Endothelial cell of umbilical vein (primary cell): ENCODE measurements around the gene NUDT5. TPM values are rescaled to one million over a fixed set of nuclear protein-coding genes. Genes with fewer than 3 reads are reported as not detected.

Source experiments
- BruUV-seq: library from RNA; stranded (reverse); fragments of 400-500 nt; replicated peaks from 2 replicates; lab custom pipeline; 2021; lab: Mats Ljungman, UMichigan
- CTCF ChIA-PET: fragments of 300-600, 350-600 bp; sonication (Branson Sonifier 250); formaldehyde crosslinking; loops from one replicate; lab custom pipeline; 2021; ENCODE audit warnings: antibody characterized with exemption, inconsistent platforms; lab: Charles Lee
- POLR2A ChIA-PET: fragments of 300-600, 350-600 bp; sonication (Branson Sonifier 250); formaldehyde crosslinking; loops from one replicate; lab custom pipeline; 2021; ENCODE audit warnings: antibody characterized with exemption, inconsistent platforms; lab: Charles Lee
- DNase-seq: peaks from one replicate; pipeline ENCODE4 v3.0.0-alpha.2; 2011; ENCODE audit warnings: low read depth, low spot score
- FAIRE-seq: peaks from 2 replicates; lab custom pipeline; 2011; peaks lifted over from hg19 to GRCh38; lab: Jason Lieb, UNC
- H2AFZ ChIP-seq: 2 replicates; pipeline ENCODE4 v1.6.0; 2012; ENCODE audit warnings: low read depth, low read length, control low read depth, inconsistent platforms
- H3K27ac ChIP-seq: 2 replicates; pipeline ENCODE4 v1.5.1; 2011; ENCODE audit warnings: low read depth, mild to moderate bottlenecking, control low read depth, low read length, moderate library complexity; ENCODE audit not compliant: insufficient read depth
- H3K27me3 ChIP-seq, 2 experiments: 2 replicates each; pipeline versions ENCODE4 v1.6.0 to v1.6.1; 2011; ENCODE audit warnings: low read length in 2 of 2, mixed read lengths in 1 of 2; ENCODE audit not compliant: control insufficient read depth in 2 of 2, insufficient read depth in 2 of 2
- H3K36me3 ChIP-seq, 2 experiments: 2 replicates in 1 of 2; 3 replicates in 1 of 2; pipeline ENCODE4 v1.5.1; 2011; ENCODE audit warnings: low read length in 2 of 2, mild to moderate bottlenecking in 1 of 2, moderate library complexity in 1 of 2; ENCODE audit not compliant: control insufficient read depth in 2 of 2, insufficient read depth in 2 of 2; ENCODE audit errors: extremely low read depth in 1 of 2
- H3K4me1 ChIP-seq: 3 replicates; pipeline ENCODE4 v1.5.1; 2011; ENCODE audit warnings: mild to moderate bottlenecking, low read length; ENCODE audit not compliant: control insufficient read depth, insufficient read depth; ENCODE audit errors: extremely low read depth
- H3K4me2 ChIP-seq: 2 replicates; pipeline ENCODE4 v1.6.1; 2011; ENCODE audit warnings: low read length, control low read depth, mixed read lengths; ENCODE audit not compliant: insufficient read depth
- H3K4me3 ChIP-seq, 3 experiments: fragments of 200-600 bp in 1 of 3; sonication (generic), shearing (Covaris generic) in 1 of 3; replicated peaks in 1 of 3; 2 replicates each; pipeline ENCODE4 v1.5.1; 2011 to 2016; ENCODE audit warnings: control low read depth in 3 of 3, low read length in 3 of 3, mild to moderate bottlenecking in 2 of 3, inconsistent platforms in 1 of 3, low read depth in 1 of 3, moderate library complexity in 1 of 3; ENCODE audit not compliant: insufficient read depth in 1 of 3
- H3K79me2 ChIP-seq: 2 replicates; pipeline ENCODE4 v1.6.0; 2012; ENCODE audit warnings: low read length, inconsistent platforms; ENCODE audit not compliant: control insufficient read depth, insufficient read depth
- H3K9ac ChIP-seq: replicated peaks from 2 replicates; pipeline ENCODE3; 2011; ENCODE audit warnings: low read length, control low read depth; ENCODE audit not compliant: insufficient read depth; ENCODE audit errors: extremely low read depth
- H3K9me1 ChIP-seq: replicated peaks from 3 replicates; pipeline ENCODE4 v1.6.0; 2011; ENCODE audit warnings: mild to moderate bottlenecking, low read length; ENCODE audit not compliant: control insufficient read depth, insufficient read depth; ENCODE audit errors: extremely low read depth
- H3K9me3 ChIP-seq: replicated peaks from 2 replicates; pipeline ENCODE4 v1.5.1; 2012; ENCODE audit warnings: low read length, inconsistent platforms; ENCODE audit not compliant: control insufficient read depth, insufficient read depth
- H4K20me1 ChIP-seq: replicated peaks from 2 replicates; pipeline ENCODE3; 2011; ENCODE audit warnings: mild to moderate bottlenecking, low read length; ENCODE audit not compliant: control insufficient read depth, insufficient read depth; ENCODE audit errors: extremely low read depth
- EZH2 ChIP-seq: IDR thresholded peaks from 2 replicates; pipeline ENCODE4 v1.6.1; 2012; ENCODE audit warnings: borderline replicate concordance, low read depth, mild to moderate bottlenecking, moderate library complexity, low read length, inconsistent platforms; ENCODE audit not compliant: severe bottlenecking
- FOS ChIP-seq: IDR thresholded peaks from 2 replicates; pipeline ENCODE4 v1.6.1; 2011; ENCODE audit warnings: mild to moderate bottlenecking, low read length, moderate library complexity, borderline replicate concordance; ENCODE audit not compliant: insufficient read depth
- GATA2 ChIP-seq: IDR thresholded peaks from 2 replicates; pipeline ENCODE4 v1.7.0; 2011; ENCODE audit warnings: low read depth, mild to moderate bottlenecking, moderate library complexity, mixed read lengths, low read length; ENCODE audit not compliant: insufficient read length, insufficient read depth
- JUN ChIP-seq: IDR thresholded peaks from 2 replicates; pipeline ENCODE4 v1.6.1; 2011; ENCODE audit warnings: borderline replicate concordance, low read depth; ENCODE audit not compliant: insufficient read length, insufficient read depth
- MAX ChIP-seq: IDR thresholded peaks from 2 replicates; pipeline ENCODE4 v1.6.1; 2011; ENCODE audit not compliant: insufficient read depth, insufficient read length
- MYC ChIP-seq: IDR thresholded peaks from one replicate; pipeline ENCODE4 v1.6.1; 2011; ENCODE audit warnings: mild to moderate bottlenecking, low read depth, low read length
- POLR2A ChIP-seq: IDR thresholded peaks from 2 replicates; pipeline ENCODE4 v1.6.1; 2012; ENCODE audit warnings: low read depth, mild to moderate bottlenecking, control low read depth, low read length
- POLR2AphosphoS5 ChIP-seq: IDR thresholded peaks from 2 replicates; pipeline ENCODE4 v1.6.1; 2012; ENCODE audit warnings: low read depth, mild to moderate bottlenecking, control low read depth, low read length, moderate library complexity; ENCODE audit not compliant: insufficient read depth
- dilution Hi-C: fragments of 300-500 bp; cut with MboI; formaldehyde crosslinking; loops from one replicate; pipeline ENCODE4 v1.15.0; 2019; ENCODE audit warnings: low sequenced_read_pairs; ENCODE audit not compliant: extremely low pct_ligation_motif_present
- intact Hi-C: fragments of 100-400 bp; cut with micrococcal nuclease; formaldehyde crosslinking; loops from one replicate; pipeline ENCODE4 v1.10.0; 2022
- polyA plus RNA-seq, 4 experiments: library from polyadenylated mRNA; depleted of rRNA in 3 of 4; stranded (reverse) in 3 of 4; unstranded in 1 of 4; fragments of >200 nt; gene quantifications; 2 replicates each; pipeline versions ENCODE4 v1.2.1 to v1.2.3, GENCODE V29; 2011 to 2012; ENCODE audit warnings: missing spikeins in 1 of 4
- total RNA-seq: library from RNA; stranded (reverse); gene quantifications from 2 replicates; pipeline ENCODE4 v1.2.3, GENCODE V29; 2021
- TF ChIP-seq, protein P1 (sequence below), 2 donors: IDR thresholded peaks; 1 replicate in 1 of 2; 2 replicates in 1 of 2; pipeline ENCODE4 v1.5.1; 2011; ENCODE audit warnings: low read length in 2 of 2, mild to moderate bottlenecking in 2 of 2, moderate library complexity in 2 of 2, control low read depth in 1 of 2, inconsistent platforms in 1 of 2, low read depth in 1 of 2; ENCODE audit not compliant: insufficient read depth in 1 of 2; ENCODE audit errors: extremely low read depth in 1 of 2

The NUDT5 gene
- total and polyA plus RNA-seq, 2 donors (not counting 3 experiments of a cell fraction or from before 2014, with no cell fraction given) = 81.8 to 87.8 TPM

- peaks cover 6% of the 10 kb centered on the region for H3K4me1 ChIP-seq
- no peaks in the 10 kb centered on the region for H3K9me1 ChIP-seq
- no peaks in the 10 kb centered on the region for H3K27me3 ChIP-seq
- H3K4me3 ChIP-seq = no peak overlapping the region
- dilution Hi-C loops = no loop called here
- peaks cover 2% of the 10 kb centered on the region for H3K79me2 ChIP-seq
- H3K27ac ChIP-seq = no peak overlapping the region
- no TSS peak for BruUV-seq
- no peak overlapping the region for H3K4me2 ChIP-seq
- H3K9me3 ChIP-seq = no peaks in the 10 kb centered on the region
- ChIA-PET POLR2A (no interaction called here), CTCF (no interaction called here)
- DNase-seq (no peak), FAIRE-seq (no peak)
- no peak overlapping the region for H2AFZ ChIP-seq
- no peaks in the 10 kb centered on the region for H4K20me1 ChIP-seq
- intact Hi-C loops = no loop called here
- H3K9ac ChIP-seq = no peak overlapping the region
- H3K36me3 ChIP-seq = peaks cover 6 to 18% of the 10 kb centered on the region in 2 experiments
- TF ChIP-seq POLR2A = no peak
- TF ChIP-seq POLR2AphosphoS5 = no peak
- TF ChIP-seq, protein P1, sequence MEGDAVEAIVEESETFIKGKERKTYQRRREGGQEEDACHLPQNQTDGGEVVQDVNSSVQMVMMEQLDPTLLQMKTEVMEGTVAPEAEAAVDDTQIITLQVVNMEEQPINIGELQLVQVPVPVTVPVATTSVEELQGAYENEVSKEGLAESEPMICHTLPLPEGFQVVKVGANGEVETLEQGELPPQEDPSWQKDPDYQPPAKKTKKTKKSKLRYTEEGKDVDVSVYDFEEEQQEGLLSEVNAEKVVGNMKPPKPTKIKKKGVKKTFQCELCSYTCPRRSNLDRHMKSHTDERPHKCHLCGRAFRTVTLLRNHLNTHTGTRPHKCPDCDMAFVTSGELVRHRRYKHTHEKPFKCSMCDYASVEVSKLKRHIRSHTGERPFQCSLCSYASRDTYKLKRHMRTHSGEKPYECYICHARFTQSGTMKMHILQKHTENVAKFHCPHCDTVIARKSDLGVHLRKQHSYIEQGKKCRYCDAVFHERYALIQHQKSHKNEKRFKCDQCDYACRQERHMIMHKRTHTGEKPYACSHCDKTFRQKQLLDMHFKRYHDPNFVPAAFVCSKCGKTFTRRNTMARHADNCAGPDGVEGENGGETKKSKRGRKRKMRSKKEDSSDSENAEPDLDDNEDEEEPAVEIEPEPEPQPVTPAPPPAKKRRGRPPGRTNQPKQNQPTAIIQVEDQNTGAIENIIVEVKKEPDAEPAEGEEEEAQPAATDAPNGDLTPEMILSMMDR (IDR thresholded peaks at IDR 0.05; ENCODE audit: extremely low read depth in 1 of 2, insufficient read depth in 1 of 2, low read depth in 1 of 2, low read length in 2 of 2) = no peak
- TF ChIP-seq GATA2 = no peak
- no peak for TF ChIP-seq MAX
- no peak for TF ChIP-seq EZH2
- TF ChIP-seq MYC = no peak
- no peak for TF ChIP-seq JUN
- TF ChIP-seq FOS = no peak
Measured at GRCh38 chr10:12237265-12238220, 41.9 kb upstream of the NUDT5 start.
